ENCODE measurements around the gene BCOR.

DNA sequence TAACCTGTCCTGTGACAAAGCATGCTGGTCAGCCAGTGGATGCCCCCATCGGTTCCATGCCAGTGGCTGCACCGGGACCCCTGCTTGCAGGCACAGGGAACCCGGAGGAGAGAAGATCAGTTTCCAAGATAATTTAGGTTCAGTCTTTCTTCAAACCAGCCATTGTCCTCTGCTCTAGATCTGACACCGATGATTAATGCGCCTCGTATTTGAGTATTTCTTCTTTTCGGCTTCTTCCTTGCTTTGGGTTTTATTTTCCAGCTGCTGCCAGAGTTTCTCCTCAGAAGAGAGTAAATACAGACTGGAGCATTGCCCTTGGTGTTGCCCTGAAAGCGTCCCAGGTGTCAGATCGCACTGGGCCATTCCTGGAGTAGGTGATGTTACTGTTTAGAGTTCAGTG, 19.2 kb upstream of the BCOR start:
- TF ChIP-seq POLR2A (IDR thresholded peaks at IDR 0.05) = no peak
- TF ChIP-seq, protein P1, sequence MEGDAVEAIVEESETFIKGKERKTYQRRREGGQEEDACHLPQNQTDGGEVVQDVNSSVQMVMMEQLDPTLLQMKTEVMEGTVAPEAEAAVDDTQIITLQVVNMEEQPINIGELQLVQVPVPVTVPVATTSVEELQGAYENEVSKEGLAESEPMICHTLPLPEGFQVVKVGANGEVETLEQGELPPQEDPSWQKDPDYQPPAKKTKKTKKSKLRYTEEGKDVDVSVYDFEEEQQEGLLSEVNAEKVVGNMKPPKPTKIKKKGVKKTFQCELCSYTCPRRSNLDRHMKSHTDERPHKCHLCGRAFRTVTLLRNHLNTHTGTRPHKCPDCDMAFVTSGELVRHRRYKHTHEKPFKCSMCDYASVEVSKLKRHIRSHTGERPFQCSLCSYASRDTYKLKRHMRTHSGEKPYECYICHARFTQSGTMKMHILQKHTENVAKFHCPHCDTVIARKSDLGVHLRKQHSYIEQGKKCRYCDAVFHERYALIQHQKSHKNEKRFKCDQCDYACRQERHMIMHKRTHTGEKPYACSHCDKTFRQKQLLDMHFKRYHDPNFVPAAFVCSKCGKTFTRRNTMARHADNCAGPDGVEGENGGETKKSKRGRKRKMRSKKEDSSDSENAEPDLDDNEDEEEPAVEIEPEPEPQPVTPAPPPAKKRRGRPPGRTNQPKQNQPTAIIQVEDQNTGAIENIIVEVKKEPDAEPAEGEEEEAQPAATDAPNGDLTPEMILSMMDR (IDR thresholded peaks at IDR 0.05) = no peak
- no peak for TF ChIP-seq EP300 (IDR thresholded peaks at IDR 0.05)

All from suprapubic skin (tissue), 3 donors.